HEK293T (cell line): ENCODE data around the gene GRHL1.

Experiments
- ARNT ChIP-seq: fragments of 450-650 bp; IDR thresholded peaks from 2 replicates; pipeline ENCODE4 v1.6.1; 2017; ENCODE audit warnings: mild to moderate bottlenecking
- BHLHE40 ChIP-seq: fragments of 450-650 bp; IDR thresholded peaks from 2 replicates; pipeline ENCODE4 v1.6.1; 2016; ENCODE audit warnings: mild to moderate bottlenecking, moderate library complexity, borderline replicate concordance
- FOXA1 ChIP-seq: fragments of 450-650 bp; IDR thresholded peaks from 2 replicates; pipeline ENCODE4 v1.6.1; 2016; ENCODE audit warnings: mild to moderate bottlenecking
- NFRKB ChIP-seq: fragments of 450-650 bp; IDR thresholded peaks from 2 replicates; pipeline ENCODE4 v1.6.1; 2016; ENCODE audit warnings: mild to moderate bottlenecking, moderate library complexity
- SP1 ChIP-seq: fragments of 450-650 bp; IDR thresholded peaks from 2 replicates; pipeline ENCODE4 v1.6.1; 2017
- TF ChIP-seq, protein P1 (sequence below): fragments of 450-650 bp; IDR thresholded peaks from 2 replicates; pipeline ENCODE4 v1.6.1; 2016

DNA sequence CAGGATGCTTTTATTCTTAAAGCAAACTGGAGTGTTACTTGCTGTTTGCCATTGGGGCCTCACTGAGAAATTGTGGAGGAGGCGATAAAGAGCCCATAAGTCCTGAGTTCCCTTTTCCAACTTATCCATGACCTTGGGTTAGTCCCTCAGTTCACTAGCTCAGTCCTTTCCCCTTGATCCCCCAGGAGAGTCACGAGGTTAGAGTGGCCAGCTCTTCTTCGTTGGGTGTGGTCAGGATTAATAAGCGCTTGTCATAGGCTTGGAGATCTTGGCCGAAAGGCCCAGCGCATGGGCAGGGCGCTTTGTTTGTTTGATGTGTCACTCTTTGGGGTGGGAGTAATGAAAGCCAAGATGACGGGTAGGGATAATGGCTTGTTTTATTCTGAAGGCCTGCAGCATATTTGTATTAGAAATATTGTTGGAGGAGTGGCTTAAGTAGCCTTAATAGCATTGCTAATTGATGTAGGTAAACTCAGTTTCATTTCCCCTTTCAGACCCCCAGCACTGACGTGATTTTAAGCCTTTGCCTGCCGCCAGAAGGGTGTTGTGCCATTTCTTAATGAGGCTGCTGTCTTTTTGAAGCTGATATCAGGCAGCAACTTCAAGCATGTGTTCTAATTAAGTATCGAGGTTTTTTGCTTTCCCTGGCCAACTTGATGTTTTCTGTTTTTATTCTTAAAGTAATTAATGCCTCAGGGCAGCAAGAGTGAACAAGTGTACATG is 15.7 kb downstream of the GRHL1 start:
- TF ChIP-seq ARNT, result no peak
- no peak for TF ChIP-seq FOXA1
- TF ChIP-seq NFRKB, result no peak
- no peak for TF ChIP-seq BHLHE40
- no peak for TF ChIP-seq SP1
- TF ChIP-seq, protein P1, sequence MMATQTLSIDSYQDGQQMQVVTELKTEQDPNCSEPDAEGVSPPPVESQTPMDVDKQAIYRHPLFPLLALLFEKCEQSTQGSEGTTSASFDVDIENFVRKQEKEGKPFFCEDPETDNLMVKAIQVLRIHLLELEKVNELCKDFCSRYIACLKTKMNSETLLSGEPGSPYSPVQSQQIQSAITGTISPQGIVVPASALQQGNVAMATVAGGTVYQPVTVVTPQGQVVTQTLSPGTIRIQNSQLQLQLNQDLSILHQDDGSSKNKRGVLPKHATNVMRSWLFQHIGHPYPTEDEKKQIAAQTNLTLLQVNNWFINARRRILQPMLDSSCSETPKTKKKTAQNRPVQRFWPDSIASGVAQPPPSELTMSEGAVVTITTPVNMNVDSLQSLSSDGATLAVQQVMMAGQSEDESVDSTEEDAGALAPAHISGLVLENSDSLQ, result no peak
